Endothelial cell of hepatic sinusoid (primary cell): Measurements from ENCODE around the gene CHAT.

Source experiments
- in situ Hi-C: cut with HindIII; loops from 2 replicates; pipeline ENCODE4 v1.10.0; 2017; ENCODE audit warnings: low sequenced_read_pairs

Gene CHAT

DNA sequence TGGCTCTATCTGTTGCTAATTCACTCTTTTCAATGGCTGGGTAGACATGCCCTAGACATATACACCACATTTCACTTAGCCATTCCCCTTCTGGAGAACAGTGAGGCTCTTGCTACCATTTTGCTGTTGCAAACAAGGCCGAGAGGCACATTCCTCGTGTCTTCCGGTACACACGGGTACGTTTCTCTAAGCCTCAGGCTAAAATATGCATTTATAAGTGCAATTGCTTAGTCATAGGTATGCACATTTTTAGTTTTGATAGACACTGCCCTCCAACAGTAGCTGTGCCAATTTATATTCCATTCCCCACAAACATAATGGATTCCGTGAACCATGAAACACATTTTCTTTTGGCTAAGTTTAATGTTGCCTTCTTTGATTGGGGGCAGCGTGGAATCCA, 13.2 kb downstream of the CHAT start:
- in situ Hi-C loops: no loop called here

DNA sequence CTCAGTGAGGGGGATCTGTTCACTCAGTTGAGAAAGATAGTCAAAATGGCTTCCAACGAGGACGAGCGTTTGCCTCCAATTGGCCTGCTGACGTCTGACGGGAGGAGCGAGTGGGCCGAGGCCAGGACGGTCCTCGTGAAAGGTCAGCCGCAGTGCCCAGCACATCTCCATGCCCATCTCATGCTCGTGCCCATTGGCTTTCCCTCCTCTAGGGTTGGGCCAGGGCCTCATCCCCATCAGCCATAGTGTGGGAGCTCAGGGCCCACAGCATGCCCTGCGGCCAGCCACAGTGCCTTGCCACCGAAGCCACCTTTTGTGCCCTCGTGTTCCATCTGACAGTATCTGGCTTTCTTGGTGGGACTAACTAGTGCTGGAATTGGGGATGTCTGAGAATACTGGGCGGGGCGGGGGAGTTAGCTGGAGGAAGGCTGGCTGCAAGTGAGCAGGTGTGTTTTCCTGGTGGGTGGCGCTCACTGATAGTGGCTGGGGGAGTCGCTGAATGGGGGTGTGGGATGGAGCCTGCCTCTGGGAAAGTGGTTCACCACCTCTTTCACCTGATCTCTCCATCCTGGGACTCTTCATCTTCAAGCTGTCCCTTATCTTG, 13.9 kb downstream of the CHAT start:
- in situ Hi-C loops: no loop called here

DNA sequence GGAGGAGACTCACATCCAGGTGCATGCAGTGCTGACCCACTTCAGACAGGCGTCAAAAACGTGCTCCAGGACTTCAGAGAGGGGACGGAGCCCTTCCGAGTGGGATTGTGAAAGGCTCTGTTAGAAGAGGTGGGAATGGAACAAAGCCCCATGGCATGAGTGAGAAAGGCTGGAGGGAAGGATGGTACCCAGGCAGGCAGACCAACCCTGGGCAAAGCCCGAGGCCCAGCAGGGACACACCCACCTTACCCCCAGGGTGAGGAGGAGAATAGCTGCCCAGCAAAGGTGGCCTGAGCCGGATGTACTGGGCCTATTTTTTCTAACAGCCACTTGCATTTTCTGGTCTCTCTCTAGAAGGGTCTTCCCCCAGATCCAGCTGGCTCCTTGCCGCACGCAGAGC, 14.8 kb downstream of the CHAT start:
- in situ Hi-C loops: no loop called here

DNA sequence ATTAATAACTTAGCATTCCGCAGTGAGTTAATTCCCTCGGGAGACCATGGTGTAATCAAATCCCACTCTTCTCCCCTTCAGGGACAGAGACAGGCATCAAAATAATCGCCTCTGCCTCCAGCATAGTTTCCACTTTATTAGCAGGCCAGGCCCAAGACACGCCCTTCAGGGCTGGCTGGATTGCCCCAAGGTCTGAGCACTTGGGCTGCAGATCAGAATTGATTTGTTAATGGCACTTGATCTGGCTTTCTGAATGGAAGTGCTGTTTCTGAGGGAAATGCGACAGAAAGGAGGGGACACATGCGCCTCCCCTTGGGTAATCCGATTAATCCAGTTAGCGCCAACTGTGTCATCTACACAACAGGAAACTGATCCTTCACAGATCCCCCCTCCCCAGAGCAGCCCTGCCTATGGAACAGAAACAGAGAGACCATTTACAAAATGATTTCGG, 15.6 kb downstream of the CHAT start:
- in situ Hi-C loops: no loop called here

DNA sequence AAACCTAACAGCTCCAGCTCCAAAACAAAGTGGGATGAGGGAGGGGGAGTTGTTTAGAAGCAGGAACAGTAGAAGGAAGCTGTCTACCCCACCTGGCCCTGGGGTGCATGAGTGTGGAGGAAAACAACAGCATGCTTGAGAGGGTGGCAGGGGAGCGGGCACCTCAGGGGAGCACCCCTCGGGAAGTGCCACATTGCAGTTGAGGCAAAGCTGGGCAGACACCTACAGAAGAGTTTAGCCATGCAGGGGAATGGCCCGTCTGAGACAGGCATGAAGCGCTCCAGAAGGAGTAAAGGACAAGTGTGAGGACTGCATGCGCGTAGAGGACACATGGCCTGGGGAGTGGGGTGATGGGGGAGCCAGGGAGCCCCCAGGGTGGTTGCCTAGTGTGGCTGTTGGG, 18.1 kb downstream of the CHAT start:
- in situ Hi-C loops: no loop called here

DNA sequence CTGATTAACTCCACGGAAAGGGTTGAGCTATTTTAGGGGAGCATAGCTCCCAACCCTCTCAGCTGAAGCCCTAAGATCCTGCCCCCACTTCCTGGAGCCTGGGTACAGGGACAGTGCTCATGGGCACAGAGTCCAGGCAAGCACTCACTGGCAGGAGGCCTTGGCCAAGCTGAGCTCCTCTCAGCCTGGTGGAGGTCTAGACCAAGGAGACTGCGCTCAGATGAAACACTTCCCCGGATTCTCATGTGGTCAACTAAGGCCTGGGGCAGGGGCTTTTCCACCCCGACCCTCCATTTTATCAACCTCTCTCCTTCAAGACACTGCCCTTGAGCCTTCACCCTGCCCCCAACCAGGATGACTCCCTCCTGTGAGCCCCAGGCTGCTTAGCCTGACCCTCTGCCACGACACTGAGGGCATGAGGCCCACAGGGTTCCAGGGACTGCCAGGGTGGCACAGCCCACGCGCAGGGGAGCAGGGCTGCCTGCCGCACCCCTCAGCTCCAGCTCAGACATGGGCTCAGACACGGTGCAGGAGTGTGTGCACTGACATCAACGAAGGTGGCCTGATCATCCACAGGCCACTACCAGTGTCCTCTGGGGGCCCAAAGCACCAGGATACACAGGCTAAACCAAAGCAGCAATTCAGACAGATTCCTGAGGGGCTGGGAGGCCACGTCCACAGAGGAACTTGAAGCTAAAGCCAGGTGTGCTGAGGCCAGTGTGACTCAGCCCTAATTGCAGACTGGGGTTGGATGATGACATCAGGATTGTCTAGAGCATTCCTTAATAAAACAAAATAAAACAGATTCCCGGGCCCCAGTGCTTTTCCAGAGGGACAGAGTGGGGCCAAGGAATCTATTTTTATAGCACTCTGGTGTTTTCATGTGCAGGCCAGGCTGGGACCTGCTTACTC, 18.8 kb downstream of the CHAT start:
- in situ Hi-C loops: no loop called here

DNA sequence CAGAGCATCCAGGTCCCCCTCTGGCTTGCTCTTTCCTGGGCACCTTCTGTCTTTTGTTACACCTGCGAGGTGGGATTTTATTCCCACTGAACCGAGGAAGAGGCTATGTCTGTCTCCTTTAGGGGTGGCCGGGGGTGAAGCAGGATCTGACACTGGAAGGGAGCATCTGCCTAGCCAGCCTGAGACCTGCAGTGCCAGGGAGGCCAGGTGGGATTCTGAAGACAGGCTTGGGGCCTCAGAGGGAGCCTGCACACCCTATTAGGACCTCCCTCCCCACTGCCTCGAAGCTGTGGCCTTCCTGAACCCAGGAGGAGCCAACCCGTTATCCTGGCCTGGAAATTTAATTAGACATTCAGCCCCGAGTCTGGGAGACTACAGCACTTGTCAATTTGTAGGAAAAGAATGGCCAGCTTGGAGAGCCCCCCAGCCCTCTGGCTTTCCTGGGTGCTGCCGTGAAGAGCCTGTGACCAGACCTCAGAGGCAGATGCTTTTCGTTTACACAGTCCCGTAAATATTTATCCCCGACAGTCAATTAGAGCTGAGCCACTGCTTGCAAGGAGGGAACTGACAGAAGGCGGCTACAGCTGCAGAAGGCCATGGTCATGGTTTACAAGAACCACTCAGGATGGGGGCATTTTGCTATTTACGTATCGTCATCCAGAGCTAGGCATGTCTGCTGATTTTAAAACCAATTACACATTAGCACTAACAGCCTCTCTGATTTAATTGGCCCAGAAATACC, 19.7 kb downstream of the CHAT start:
- in situ Hi-C loops: no loop called here

DNA sequence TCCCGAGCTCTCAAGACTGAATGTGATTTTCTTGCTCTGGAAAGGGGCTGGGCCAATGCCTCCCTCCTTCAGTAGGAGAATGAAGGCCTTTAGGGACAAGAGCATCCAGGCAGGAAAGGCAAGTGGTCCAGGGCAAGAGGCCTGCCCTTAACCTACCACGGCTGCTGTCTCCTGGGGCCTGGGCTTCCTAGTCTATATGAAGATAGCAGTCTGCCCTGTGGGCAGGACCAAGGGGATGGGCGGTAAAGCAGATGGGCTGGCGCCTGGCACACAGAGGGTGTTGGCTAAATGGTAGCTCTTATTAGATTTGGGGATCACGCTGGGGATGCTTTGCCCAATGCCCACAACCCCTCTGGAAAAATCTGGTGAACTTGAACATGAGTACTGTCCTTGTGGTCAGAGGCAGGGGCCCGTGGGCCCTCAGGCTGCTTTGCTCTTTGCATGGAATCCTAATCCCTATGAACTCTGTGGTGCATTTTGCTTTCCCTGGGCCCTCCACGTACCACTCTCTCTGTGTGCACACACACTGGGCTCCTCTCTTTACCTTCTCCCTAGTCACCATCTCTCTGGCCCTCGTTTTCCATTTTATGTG, 20.3 kb downstream of the CHAT start:
- in situ Hi-C loops: no loop called here

DNA sequence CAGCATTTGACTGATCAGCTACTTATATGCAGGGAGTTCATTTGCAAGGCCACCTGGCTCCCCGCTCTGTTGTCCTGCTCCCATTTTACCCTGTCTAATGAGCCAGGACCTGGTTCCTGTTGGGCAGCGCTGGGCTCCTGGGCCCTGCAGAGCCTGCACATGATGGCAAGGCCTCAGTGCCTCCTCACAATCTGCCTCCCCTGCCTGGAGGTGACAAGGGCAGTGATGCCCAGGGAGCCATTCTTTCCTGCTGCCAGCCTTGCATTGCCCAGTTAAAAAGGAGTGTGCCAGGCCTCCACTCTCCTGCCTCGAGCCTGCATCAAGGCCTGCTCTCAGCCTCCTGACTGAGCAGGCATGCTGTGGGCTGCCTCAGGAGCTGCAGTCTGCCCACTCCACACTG, 28.5 kb downstream of the CHAT start:
- in situ Hi-C loops: no loop called here

DNA sequence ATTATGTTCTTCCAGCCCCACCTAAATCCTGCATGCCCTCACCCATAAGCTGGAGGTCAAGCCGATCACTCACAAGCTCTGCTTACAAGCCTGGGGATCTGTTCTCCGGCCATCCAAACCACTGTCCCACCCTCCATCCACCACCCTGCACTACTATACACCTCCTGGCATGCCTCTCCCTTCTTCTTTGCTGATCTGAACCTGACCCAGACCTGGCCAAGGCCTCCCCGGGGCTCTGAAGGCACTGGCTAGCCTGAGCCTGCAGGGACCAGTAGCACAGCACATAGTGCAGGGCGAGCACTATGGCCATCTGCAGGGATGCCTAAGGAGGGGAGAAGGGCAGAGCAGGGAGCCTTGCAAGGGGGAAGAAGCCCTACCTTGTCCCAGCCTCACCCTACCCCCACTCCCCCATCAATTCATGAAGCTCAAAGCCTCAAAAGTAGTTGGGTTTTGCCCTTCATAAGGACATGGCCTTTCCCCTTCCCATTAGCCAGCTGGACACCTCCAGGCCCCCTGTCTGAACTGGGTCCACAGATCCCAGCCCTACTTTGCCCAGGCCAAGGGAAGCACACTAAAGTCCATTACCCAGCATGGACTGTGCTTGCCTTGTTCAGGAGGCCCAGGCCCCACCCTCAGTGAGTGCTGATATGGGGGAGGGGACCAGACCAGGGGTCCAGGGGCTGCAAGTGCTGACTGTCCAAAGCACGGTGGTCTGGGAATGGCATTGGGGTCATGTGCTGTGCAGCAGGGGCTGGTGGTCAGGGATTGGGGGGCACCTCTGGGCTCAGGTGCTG, 29.6 kb downstream of the CHAT start:
- in situ Hi-C loops: no loop called here

DNA sequence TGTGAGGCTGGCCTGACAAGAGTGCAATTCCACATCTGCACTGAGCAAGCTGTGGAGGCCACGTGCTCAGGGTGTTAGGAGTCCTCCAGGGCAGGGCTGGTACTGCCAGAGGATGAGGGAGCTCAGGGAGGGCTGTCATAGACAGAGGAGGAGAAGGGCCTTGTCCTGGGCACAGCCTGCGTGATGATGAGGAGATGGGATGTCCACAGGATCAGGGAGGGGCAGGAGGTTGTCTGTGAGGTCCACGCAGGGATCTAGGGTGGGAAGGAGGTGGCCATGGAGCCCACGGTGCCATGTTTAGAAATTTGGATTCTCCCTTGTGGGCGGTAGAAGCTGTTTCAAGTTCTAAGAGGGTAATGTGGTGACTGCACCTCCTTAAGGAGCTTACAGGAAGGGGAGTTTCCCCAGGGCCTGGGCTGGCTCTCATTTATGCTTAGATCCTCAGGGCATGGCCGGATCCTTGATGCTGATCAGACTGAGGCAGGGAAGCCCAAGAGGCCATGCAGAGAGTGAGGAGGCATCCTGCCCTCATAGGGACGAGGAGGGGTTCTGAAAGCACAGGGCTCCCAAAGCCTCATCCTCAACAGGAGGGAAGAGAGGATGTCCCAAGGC, 30.3 kb downstream of the CHAT start:
- in situ Hi-C loops: no loop called here

DNA sequence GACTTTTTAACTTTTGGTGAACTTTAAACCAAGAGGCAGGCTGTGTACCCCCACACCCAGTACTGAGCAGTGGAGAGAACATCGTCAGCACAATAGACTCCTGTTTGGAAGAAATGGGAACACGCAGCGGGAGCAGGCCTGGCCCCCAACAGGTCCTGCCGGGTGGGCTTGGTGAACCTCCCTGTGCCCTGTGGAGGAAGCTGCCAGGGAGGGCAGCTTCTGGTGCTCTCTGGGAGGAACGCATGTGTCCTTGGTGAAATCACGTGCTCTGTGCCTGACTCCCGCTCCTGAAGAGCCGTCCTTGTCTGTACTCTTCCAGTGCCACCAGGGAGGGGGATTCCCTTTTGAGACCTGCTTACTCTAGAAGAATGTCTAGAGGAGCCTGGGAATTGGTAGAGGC, 31.6 kb downstream of the CHAT start:
- in situ Hi-C loops: no loop called here

DNA sequence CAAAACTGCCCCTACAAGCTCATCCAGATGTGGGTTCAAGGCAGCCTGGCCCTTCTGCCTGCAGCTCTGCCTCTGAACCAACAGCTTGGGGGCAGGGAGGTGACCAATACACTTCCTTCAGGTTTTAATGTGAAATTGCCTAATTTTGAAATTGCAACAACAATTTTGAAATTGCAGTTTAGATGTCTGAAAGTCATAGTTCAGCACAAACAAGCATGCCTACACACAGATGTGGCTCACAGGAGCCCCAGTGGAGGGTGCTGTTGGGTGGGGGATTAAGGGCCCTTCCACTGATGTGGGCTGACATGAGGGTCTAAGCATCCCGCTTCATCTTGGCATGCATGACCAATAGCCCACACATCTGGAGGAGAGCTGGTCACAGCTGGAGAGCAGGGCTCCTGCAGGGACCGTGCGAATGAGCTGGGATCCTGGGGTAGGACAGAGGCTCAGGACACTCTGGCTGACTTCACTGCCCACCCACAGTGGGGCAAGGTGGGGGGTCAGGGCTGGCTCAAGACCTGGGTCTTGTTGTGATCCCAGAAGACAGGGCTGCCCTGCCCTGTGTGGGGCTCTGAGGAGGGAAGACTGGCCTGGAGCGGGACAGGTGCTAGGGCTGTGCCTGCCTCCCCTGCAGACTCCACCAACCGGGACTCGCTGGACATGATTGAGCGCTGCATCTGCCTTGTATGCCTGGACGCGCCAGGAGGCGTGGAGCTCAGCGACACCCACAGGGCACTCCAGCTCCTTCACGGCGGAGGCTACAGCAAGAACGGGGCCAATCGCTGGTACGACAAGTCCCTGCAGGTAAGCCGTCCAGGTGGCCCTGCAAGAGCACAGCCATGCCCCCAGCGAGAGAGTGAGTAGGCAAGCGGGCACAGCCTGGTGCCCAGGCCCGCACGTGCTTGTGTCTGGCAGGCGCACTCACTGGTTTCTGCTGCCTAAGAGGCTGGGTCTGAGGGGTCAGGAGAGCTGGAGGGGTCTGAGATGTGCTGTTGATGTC, 32.3 kb downstream of the CHAT start:
- in situ Hi-C loops: no loop called here

DNA sequence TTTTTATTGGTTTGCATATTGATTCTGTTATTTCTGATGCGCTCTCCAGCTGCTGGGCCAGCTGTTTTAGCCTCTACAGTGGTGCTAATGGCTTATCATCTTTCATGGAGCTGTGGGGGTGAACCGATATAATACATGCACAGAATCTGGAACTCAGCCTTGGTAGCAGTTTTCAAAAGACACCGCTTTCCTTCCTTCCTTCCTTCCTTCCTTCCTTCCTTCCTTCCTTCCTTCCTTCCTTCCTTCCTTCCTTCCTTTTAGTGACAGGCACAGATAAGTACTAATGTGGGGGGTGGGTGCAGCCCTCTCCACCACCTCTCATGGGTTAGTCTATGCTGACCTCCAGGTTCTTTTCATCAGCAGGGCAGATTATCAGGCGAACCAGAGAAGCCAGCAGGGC, 33.7 kb downstream of the CHAT start:
- in situ Hi-C loops: no loop called here

DNA sequence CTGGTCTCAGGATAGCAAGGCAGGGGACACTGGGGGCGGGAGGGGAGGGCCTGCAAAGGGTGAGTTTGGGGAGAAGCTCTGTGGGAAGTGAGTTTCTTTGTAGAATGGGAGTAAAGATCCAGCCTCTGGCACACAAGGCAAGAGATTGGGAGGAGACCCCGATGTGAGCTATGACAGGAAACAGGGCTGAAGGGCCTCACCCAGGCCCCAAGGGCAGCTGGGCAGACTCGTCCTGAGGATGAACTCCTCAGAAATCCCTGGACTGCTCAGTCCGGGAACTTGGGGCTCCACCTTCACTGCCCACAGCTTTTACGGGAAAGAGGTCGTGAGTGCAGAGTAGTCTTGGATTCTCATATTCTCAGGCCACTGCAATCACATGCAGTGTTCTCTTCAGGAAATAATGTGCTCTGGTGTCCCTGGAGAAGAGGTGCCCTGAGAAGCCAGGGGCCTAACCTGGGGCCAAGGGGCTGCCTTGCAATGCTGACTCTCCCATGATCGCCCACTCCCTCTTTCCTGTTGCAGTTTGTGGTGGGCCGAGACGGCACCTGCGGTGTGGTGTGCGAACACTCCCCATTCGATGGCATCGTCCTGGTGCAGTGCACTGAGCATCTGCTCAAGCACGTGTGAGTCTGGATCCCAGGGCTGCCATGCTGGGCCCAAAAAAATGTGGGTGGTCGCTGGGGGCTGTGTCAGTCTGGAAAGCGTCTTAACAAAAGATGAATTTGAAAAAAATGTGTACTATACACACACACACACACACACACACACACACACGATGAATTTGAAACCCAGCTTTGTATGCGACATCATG, 34.4 kb downstream of the CHAT start:
- in situ Hi-C loops: no loop called here

DNA sequence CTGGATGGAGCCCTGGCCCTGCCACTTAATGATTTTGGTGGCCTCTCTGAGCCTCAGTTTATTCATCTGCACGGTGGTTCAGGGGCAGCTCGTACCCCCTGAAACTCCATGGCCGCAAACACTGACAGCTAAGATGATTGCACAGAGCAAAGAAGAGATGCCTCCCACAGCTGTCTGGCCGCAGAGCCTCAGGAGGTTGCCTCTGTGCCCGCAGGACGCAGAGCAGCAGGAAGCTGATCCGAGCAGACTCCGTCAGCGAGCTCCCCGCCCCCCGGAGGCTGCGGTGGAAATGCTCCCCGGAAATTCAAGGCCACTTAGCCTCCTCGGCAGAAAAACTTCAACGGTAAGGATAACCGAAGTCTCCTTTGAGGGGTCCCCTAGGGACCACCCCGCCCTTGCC, 35.5 kb downstream of the CHAT start:
- in situ Hi-C loops: no loop called here

DNA sequence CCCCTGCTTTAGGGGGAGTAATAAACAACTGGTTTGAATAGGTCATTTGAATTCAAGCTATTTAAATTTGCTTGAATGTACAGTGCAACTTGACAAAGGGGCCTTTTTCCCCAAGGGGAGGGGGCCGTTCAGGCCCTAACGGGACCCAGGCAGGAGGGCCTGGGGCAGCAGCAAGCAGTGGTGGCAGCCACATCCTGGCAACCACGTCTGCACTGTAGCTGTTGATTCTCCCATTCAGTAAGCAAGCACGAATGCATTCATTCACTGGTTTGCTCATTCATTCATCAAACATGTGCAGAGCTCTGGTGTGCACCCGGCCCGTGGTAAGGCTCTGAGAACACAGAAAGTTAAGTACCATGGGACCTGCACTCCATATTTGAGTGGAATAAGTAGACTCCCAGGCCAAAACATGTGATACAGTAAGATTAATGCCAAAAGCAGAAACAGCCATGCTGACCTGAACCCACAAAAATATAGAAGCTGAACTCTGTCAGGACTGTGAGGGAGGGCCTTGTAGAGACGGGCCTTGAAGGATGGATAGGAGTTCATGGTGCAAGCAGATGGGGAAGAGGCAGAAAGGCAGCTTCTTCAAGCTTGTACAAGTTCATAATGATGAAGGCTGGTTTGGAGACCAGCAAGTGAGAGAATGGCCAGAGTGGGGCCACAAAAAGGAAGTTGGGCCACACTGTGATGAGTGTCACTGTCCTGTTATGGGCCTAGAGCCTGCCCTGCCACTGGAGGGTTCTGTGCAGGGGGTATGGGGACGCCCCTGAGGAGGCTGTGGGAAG, 36.3 kb downstream of the CHAT start:
- in situ Hi-C loops: no loop called here

DNA sequence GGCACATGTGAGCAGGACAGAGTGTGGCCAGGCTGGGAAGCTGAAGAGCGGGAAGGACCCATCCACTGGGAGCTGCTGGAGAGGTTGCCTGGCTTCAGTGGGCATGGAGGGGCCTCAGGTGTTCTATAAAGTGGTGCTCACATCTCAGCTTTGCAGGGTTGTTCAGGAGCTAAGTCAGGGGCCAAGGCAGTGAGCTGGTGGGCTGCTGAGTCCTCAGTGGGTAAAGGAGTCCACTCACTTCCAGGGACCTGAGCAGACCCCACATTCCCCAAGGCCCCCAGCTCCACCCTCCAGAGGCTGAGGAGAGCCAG, 36.8 kb downstream of the CHAT start:
- in situ Hi-C loops: no loop called here
